Fibroblast of pulmonary artery (primary cell): ENCODE measurements around the gene LGR4.
A peak's percentile ranks its signal among the peaks of the same experiment; 100 is the strongest.

ENCODE experiments used
- DNase-seq: peaks from one replicate; pipeline ENCODE4 v3.0.0-alpha.2; 2010; ENCODE audit warnings: low read depth
- H3K4me3 ChIP-seq: replicated peaks from 2 replicates; pipeline ENCODE4 v1.5.1; 2011; ENCODE audit warnings: low read depth, mild to moderate bottlenecking, control low read depth, low read length, moderate library complexity
- TF ChIP-seq, protein P1 (sequence below): IDR thresholded peaks from 2 replicates; pipeline ENCODE4 v1.5.1; 2011; ENCODE audit warnings: mild to moderate bottlenecking, control low read depth, low read length, inconsistent platforms; ENCODE audit errors: missing control alignments

LGR4 gene

DNA sequence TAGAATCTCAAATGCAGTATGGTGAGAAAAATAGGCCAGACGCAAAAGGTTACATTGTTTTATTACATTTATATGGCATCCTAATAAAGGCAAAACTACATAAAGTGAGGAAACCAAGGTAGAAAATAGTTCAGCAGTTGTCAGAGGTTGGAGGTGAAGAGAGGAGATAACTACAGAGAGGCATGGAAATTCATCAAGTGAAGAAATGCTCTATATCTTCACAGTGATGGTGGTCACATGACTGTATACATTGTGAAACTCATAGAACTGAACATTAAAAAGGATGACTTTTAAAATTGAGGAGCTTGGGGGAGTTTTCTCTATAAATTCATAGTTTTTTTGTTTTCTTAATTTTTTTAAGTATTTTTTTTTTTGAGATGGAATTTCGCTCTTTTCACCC lies 14.4 kb downstream of the LGR4 start:
- no peak overlapping the region for H3K4me3 ChIP-seq
- DNase-seq, result no peak
- TF ChIP-seq, protein P1, sequence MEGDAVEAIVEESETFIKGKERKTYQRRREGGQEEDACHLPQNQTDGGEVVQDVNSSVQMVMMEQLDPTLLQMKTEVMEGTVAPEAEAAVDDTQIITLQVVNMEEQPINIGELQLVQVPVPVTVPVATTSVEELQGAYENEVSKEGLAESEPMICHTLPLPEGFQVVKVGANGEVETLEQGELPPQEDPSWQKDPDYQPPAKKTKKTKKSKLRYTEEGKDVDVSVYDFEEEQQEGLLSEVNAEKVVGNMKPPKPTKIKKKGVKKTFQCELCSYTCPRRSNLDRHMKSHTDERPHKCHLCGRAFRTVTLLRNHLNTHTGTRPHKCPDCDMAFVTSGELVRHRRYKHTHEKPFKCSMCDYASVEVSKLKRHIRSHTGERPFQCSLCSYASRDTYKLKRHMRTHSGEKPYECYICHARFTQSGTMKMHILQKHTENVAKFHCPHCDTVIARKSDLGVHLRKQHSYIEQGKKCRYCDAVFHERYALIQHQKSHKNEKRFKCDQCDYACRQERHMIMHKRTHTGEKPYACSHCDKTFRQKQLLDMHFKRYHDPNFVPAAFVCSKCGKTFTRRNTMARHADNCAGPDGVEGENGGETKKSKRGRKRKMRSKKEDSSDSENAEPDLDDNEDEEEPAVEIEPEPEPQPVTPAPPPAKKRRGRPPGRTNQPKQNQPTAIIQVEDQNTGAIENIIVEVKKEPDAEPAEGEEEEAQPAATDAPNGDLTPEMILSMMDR, result no peak

DNA sequence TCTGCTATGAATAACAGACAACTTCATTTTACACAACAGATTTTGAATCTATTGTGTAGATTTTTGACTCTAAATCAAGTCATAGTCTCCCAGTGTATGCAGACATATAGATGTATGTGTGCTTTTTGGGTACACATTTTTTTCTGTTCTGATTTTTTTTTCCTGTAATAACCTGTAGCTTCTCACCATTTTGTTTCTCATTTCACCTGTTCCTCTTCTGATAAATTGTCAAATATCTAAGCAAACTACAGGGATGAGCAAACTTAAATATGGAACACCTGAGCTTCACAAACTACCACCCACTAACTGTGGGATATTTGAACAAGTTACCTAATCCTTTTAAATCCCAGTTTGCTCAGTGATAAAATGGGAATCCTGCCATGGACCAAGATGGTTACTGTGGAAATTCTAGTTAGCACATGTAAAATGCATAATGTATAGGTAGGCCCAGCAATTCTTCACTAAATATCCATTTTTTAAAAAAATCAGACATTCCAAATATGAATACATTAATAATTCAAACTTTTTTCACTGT lies 15.7 kb downstream of the LGR4 start:
- H3K4me3 ChIP-seq, result no peak overlapping the region
- TF ChIP-seq, protein P1, result no peak
- no peak for DNase-seq

DNA sequence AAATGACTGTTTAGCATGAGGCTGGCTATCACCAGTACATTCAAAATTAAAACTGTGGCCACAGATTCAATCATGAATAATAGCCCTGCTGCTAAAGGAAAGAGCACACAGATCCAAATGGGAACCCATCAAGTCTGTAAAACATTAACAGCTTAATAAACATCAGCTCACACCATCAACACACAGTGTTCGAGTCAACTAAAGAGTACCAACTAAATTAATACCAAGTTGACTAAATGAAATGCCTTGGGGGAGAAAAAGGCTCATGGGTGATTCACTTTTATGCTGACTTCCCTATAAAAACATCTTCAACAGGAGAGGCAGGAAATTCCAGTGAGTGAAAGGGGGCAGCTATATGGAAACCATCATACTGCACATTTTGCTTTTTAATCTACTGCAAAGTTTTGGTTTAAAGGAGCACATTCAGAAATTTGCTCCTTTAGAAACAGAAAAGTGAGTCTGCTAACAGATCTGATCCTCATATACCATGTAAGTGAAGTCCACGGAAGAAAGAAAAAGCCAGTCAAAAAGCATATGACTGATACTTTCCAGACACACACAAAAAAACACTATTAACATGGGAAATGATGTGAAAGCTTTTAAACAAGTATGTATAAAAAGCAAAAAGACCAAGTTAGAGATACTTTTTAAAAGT lies 16.3 kb downstream of the LGR4 start:
- no peak overlapping the region for H3K4me3 ChIP-seq
- DNase-seq, result peak; percentile 49

DNA sequence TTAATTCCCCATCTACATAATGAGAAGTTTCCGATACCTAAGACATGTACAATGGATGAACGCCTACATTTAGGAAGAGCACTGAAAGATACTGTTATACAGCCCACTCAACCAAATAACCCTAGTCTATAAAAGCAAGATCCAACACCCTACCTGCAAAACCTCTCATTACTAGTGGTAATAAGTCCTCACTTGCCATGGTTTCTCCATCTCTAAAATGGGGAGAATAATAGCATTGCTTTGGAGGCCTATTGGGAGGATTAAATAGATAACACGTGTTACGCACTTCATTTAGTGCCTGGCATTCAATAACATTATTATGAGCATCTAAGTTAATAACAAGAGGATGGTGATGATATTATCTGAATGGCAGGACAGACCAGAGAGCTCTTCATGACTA lies 16.9 kb downstream of the LGR4 start:
- no peak overlapping the region for H3K4me3 ChIP-seq
- TF ChIP-seq, protein P1, result no peak
- DNase-seq, result no peak

More for the DNA sequence above, 16.3 kb downstream of the LGR4 start:
- TF ChIP-seq, protein P1, result no peak

DNA sequence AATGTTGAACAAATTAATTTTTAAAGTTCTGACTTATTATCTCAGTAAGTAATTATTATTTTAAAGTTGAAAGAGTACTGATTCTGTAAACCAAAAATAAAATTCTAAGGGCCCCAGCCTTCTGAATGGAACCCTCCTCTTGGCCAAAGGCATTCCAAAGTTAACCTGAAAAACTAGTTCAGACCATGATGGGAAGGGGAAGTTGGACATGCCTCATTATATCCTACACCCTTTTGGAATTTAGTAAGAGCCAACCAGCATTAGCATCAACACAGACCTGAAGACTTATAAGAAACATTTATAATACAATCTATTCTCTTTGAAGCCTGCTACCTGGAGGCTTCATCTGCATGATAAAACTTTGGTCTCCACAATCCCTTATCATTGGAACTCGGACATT lies 18.9 kb downstream of the LGR4 start:
- DNase-seq, result no peak
- TF ChIP-seq, protein P1, result no peak
- no peak overlapping the region for H3K4me3 ChIP-seq

DNA sequence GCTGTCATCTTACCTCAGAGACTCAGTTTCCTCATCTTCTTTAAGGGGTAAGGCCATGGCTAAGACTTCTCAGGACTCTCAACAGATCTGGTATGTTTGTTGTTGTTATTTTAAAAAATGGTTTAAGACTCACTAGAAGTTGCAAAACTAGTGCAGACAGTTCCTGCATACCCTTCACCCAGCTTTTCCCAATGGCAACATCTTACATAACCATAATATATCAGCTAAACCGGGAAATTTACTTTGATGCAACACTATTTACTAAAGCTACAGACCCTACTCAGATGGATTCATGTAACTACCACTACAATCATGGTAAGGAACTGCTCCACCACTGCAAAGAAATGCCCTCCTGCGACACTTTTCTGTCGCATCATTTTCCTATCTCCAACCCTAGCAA lies 20.4 kb downstream of the LGR4 start:
- TF ChIP-seq, protein P1, result no peak
- H3K4me3 ChIP-seq, result no peak overlapping the region
- no peak for DNase-seq
